ENCODE results near the gene ILKAP.

ILKAP gene

DNA sequence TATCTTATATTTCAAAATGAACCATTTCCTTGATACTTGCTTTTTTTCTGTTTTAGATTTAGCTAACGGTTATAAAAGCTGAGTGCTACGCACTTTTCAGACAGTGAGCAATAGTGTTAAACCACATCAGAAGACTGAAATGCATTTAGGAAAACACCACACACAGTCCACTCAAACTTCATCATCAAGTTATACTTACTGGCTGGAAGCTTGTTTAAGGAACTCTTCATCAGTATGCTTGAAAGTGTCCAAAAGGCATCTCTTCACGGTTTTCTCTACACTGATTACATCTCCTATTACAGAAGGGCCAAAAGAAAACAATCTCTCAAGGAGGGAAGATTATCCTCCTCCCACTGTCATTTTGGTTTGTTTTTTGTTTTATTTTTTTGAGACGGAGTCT is 19.7 kb downstream of the ILKAP start:
- Histone ChIP-seq H3K9me3 (ENCODE audit: control insufficient read depth, low read length) (no peaks in the 10 kb centered on the region), H3K27ac (no peak overlapping the region), H3K36me3 (ENCODE audit: control insufficient read depth, insufficient read depth, low read length) (no peaks in the 10 kb centered on the region), H2AFZ (no peak overlapping the region), H3K27me3 (ENCODE audit: control insufficient read depth, insufficient read depth, low read length) (no peaks in the 10 kb centered on the region), H3K9ac (no peak overlapping the region), H3K79me2 (peaks cover 5% of the 10 kb centered on the region), H3K4me3 (ENCODE audit: low read depth, low read length) (no peak overlapping the region), H3K4me1 (peaks cover 6% of the 10 kb centered on the region), H3K4me2 (ENCODE audit: low read length) (no peak overlapping the region)
- TF ChIP-seq, protein P1, sequence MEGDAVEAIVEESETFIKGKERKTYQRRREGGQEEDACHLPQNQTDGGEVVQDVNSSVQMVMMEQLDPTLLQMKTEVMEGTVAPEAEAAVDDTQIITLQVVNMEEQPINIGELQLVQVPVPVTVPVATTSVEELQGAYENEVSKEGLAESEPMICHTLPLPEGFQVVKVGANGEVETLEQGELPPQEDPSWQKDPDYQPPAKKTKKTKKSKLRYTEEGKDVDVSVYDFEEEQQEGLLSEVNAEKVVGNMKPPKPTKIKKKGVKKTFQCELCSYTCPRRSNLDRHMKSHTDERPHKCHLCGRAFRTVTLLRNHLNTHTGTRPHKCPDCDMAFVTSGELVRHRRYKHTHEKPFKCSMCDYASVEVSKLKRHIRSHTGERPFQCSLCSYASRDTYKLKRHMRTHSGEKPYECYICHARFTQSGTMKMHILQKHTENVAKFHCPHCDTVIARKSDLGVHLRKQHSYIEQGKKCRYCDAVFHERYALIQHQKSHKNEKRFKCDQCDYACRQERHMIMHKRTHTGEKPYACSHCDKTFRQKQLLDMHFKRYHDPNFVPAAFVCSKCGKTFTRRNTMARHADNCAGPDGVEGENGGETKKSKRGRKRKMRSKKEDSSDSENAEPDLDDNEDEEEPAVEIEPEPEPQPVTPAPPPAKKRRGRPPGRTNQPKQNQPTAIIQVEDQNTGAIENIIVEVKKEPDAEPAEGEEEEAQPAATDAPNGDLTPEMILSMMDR (IDR thresholded peaks at IDR 0.05), result no peak

DNA sequence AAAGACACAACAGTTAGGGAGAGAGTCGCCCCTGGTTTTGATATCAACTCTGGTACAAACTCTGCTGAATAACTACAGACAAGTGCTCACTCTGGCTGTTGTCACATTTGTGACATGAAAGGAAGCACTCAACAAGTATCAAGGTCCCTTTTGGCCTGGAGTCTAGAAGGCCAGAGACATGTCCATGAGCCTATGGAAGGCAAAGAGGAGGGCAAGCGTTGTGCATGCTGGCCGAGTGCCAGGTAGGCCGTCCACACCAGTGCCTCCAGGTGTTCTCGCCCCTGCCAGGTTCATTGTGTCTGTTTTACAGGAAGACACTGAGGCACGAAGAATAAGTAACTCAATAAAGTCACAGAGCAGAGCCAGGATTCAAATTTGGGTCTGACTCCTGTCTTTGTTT is 21.1 kb downstream of the ILKAP start:
- no peaks in the 10 kb centered on the region for H3K27me3 ChIP-seq (ENCODE audit: control insufficient read depth, insufficient read depth, low read length)
- H3K79me2 ChIP-seq, result no peaks in the 10 kb centered on the region
- no peak overlapping the region for H3K4me2 ChIP-seq (ENCODE audit: low read length)
- H3K9me3 ChIP-seq (ENCODE audit: control insufficient read depth, low read length), result no peaks in the 10 kb centered on the region
- H3K27ac ChIP-seq, result no peak overlapping the region
- H2AFZ ChIP-seq, result no peak overlapping the region
- peaks cover 6% of the 10 kb centered on the region for H3K4me1 ChIP-seq
- H3K4me3 ChIP-seq (ENCODE audit: low read depth, low read length), result no peak overlapping the region
- TF ChIP-seq, protein P1 (IDR thresholded peaks at IDR 0.05), result no peak
- no peaks in the 10 kb centered on the region for H3K36me3 ChIP-seq (ENCODE audit: control insufficient read depth, insufficient read depth, low read length)
- no peak overlapping the region for H3K9ac ChIP-seq

DNA sequence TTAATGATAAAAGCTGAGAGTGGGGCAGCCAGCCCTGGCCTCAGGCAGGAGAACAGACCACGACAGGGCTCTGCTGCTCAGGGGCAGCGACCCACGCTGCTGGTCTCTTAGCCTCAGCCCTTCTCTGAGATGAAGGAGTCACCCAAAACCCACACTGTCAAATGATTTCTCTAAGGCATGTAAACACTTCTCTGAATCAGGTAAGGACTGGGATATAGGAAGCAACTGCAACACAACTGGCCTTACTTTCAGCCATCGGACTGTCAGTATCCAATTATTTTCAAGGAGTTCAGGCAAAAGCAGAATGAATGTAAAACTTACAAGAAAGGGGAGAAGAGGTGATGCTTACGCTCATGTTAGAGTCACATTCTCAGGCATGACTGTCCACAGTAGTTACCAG is 22.9 kb downstream of the ILKAP start:
- Histone ChIP-seq H3K4me1 (peaks cover 6% of the 10 kb centered on the region), H3K9me3 (ENCODE audit: control insufficient read depth, low read length) (no peaks in the 10 kb centered on the region), H3K27ac (no peak overlapping the region), H3K4me3 (ENCODE audit: low read depth, low read length) (no peak overlapping the region), H3K4me2 (ENCODE audit: low read length) (no peak overlapping the region), H3K79me2 (no peaks in the 10 kb centered on the region), H3K36me3 (ENCODE audit: control insufficient read depth, insufficient read depth, low read length) (no peaks in the 10 kb centered on the region), H2AFZ (no peak overlapping the region), H3K9ac (no peak overlapping the region), H3K27me3 (ENCODE audit: control insufficient read depth, insufficient read depth, low read length) (no peaks in the 10 kb centered on the region)
- TF ChIP-seq, protein P1 (IDR thresholded peaks at IDR 0.05), result no peak

DNA sequence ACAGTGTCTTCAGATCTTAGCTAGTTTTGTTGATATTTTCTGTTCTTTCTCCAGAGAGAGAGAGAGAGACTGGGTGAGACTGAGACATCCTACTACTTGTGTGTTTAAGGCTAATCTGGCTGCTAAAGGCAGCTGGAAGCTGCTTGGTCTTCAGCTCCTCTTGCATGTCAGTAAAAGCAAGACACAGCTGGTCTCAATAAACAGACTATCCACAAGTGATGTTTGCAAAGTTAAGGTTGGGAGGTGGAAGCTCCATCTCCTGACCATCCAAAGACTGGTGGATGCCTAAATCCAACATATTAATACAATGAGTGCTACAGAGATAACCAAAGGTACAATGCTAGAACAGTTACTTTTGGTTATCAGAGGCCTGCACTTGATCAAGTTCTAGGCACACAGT is 26.9 kb downstream of the ILKAP start:
- H3K4me3 ChIP-seq (ENCODE audit: low read depth, low read length), result no peak overlapping the region
- H3K27me3 ChIP-seq (ENCODE audit: control insufficient read depth, insufficient read depth, low read length), result no peaks in the 10 kb centered on the region
- H3K4me1 ChIP-seq, result no peaks in the 10 kb centered on the region
- H3K27ac ChIP-seq, result no peak overlapping the region
- no peaks in the 10 kb centered on the region for H3K9me3 ChIP-seq (ENCODE audit: control insufficient read depth, low read length)
- TF ChIP-seq, protein P1 (IDR thresholded peaks at IDR 0.05), result no peak
- no peak overlapping the region for H2AFZ ChIP-seq
- H3K4me2 ChIP-seq (ENCODE audit: low read length), result no peak overlapping the region
- H3K36me3 ChIP-seq (ENCODE audit: control insufficient read depth, insufficient read depth, low read length), result no peaks in the 10 kb centered on the region
- H3K9ac ChIP-seq, result no peak overlapping the region
- peaks cover 3% of the 10 kb centered on the region for H3K79me2 ChIP-seq

DNA sequence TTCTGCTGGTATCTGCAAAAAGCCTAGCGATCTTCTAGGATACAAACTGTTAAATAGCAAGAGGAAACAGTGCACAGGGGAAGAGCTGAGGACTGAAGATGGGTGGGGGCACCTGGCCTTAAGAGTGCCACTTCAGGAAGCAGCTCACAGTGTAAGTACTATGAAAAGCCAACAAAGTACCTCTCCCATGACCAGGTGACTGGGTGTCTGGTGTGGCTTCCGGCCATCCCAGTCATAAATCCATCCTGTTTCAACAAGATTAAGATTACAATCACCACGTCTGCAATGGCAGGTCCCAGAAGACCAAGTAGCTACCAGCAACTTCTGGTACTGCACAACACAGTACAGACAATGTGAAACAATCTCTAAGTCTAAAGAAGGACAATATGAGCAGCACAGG is 28.8 kb downstream of the ILKAP start:
- Histone ChIP-seq H3K79me2 (peaks cover 3% of the 10 kb centered on the region), H3K9me3 (ENCODE audit: control insufficient read depth, low read length) (no peaks in the 10 kb centered on the region), H3K27ac (no peak overlapping the region), H2AFZ (no peak overlapping the region), H3K36me3 (ENCODE audit: control insufficient read depth, insufficient read depth, low read length) (no peaks in the 10 kb centered on the region), H3K4me2 (ENCODE audit: low read length) (no peak overlapping the region), H3K4me3 (ENCODE audit: low read depth, low read length) (no peak overlapping the region), H3K4me1 (no peaks in the 10 kb centered on the region), H3K27me3 (ENCODE audit: control insufficient read depth, insufficient read depth, low read length) (no peaks in the 10 kb centered on the region), H3K9ac (no peak overlapping the region)
- TF ChIP-seq, protein P1 (IDR thresholded peaks at IDR 0.05), result no peak
